Measurements from ENCODE around the gene CFAP119. TPM values are rescaled to one million over a fixed set of nuclear protein-coding genes. Genes with fewer than 3 reads are reported as not detected.

Gene CFAP119
- total RNA-seq, 1 donor from 2014 or later: 3.3 TPM

DNA sequence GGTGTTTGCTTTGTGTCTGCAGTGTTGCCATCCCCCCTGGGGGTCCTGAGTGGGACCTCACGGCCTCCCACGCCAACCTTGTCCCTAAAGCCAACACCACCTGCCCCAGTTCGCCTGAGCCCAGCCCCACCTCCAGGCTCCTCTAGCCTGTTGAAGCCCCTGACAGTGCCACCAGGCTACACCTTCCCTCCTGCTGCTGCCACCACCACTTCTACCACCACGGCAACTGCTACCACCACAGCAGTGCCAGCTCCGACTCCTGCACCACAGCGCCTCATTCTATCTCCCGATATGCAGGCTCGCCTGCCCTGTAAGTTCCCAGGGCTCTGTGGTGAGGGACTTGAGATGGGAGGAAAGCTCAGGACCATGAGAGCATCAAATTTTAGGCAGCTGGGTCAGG is 40.7 kb downstream of the CFAP119 start:
- FAIRE-seq (no peak), DNase-seq (ENCODE audit: low spot score in 2 of 2) (no peak)

DNA sequence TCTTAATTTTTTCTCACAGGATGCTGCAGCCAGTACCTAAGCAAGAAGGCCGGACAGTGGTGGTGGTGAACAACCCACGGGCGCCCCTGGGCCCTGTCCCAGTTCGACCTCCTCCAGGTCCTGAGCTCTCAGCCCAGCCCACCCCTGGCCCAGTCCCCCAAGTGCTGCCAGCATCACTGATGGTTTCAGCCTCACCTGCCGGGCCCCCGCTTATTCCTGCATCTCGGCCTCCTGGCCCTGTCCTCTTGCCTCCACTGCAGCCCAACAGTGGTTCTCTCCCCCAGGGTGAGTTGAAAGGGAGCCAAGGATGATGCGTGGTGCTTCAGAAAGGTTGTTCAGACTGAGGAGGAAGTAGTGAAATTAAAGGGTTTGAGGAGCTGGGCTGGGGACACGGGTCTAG is 41.2 kb downstream of the CFAP119 start:
- DNase-seq (ENCODE audit: low spot score in 2 of 2): no peak

DNA sequence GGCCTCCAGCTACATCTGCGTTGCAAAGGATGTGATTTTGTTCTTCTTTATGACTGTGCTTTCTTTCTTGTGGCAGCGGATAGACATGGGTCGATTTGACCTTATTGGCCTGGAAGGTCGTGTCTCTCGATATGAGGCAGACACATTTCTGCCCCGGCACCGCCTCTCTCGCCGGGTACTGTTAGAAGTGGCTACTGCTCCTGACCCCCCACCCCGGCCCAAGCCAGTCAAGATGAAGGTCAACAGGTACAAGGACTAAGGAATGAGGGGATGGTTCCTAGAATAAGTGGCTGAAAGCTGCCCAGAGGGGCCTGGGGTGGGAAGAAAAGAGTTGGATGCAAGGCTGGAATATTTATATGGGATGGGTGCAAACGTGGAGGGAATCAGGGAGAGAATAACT is 41.8 kb downstream of the CFAP119 start:
- FAIRE-seq: no peak
- DNase-seq (ENCODE audit: low spot score in 2 of 2): no peak

More for the DNA sequence above, 41.2 kb downstream of the CFAP119 start:
- FAIRE-seq: no peak

DNA sequence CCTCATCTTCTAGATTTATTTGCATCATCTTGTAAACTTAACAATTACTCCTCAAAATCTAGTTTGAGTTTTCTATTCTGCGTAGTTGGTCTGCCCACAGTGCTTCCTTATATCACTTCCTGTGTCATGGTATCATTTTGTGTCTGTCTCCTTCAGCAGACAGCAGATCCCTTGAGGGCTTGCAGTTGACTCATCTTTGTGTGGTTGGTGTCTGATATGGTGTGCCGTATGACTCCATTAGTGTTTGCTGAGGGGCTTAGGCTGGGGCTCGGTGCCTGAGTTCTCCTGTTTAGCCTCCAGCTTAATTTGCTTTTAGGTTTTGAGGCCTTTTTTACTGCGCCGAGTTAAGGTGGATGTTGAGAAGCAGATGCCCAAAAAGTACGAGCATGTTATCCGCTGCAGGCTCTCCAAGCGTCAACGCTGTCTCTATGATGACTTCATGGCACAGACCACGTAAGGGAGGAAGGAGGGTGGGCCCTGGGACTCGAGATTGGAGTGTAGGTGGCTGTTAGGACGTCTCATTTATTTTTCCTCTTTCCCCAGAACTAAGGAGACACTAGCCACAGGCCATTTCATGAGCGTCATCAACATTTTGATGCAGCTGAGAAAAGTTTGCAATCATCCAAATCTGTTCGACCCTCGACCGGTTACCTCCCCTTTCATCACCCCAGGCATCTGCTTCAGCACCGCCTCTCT is 46.0 kb downstream of the CFAP119 start:
- no peak for DNase-seq (ENCODE audit: low spot score in 2 of 2)
- FAIRE-seq: no peak

DNA sequence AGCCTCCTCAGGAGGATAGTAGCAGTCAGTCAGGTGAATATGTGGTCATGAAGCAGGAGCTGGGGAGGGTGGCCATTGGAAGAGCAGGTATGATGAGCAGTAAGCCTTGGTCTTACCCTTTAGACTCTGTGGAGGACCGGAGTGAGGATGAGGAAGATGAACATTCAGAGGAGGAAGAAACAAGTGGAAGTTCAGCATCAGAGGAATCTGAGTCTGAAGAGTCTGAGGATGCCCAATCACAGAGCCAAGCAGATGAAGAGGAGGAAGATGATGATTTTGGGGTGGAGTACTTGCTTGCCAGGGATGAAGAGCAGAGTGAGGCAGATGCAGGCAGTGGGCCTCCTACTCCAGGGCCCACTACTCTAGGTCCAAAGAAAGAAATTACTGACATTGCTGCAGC is 50.1 kb downstream of the CFAP119 start:
- FAIRE-seq (no peak), DNase-seq (ENCODE audit: low spot score in 2 of 2) (no peak)

DNA sequence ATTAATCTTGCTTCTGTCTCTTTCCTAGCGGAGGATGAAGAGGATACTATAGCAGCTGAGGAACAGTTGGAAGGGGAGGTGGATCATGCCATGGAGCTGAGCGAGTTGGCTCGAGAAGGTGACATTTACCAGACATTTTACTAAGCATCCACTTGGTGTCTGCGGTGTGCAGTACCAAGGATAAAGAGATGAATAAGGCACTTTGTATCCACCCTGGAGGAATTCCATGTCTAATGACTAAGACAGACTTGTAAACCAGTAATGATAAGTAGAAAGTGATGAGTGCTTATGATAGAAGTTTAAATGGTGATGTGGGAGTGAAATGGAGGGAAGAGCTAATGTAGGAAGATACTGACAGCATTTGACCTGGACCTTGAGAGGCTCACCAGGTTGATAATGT is 50.9 kb downstream of the CFAP119 start:
- FAIRE-seq: no peak
- DNase-seq (ENCODE audit: low spot score in 2 of 2): no peak

Small RNAs within 50 kb of the gene (small RNA-seq; reads per million reads assigned to genes)
- gene SNORA30: 0.46 reads per million, percentile 34 among the genes with 10 or more reads in this experiment

Other genes starting within 250 kb of the CFAP119 start
- 25.7 TPM for gene ZNF768, start 235.5 kb downstream of the CFAP119 start, total RNA-seq
- gene ZNF747, start 227.2 kb downstream of the CFAP119 start, total RNA-seq: 15.1 TPM
- gene ZNF764, start 203.7 kb downstream of the CFAP119 start, total RNA-seq: 6.1 TPM
- gene ZNF688, start 190.3 kb downstream of the CFAP119 start, total RNA-seq: 7.3 TPM
- 18.3 TPM for gene ZNF785, start 176.4 kb downstream of the CFAP119 start, total RNA-seq
- gene ZNF689, start 151.7 kb downstream of the CFAP119 start, total RNA-seq: 9.0 TPM
- 7.3 TPM for gene PRR14, start 111.1 kb downstream of the CFAP119 start, total RNA-seq
- 8.2 TPM for gene FBRS, start 103.6 kb downstream of the CFAP119 start, total RNA-seq
- 14.3 TPM for gene SRCAP, start 62.9 kb downstream of the CFAP119 start, total RNA-seq
- gene PHKG2, start 13.6 kb downstream of the CFAP119 start, total RNA-seq: 8.6 TPM
- gene RNF40, start 260 bp upstream of the CFAP119 start, total RNA-seq: 90.1 TPM
- 11.4 TPM for gene ZNF629, start 25.1 kb upstream of the CFAP119 start, total RNA-seq
- gene BCL7C, start 132.0 kb upstream of the CFAP119 start, total RNA-seq: 41.6 TPM
- 0.41 TPM for gene CTF1, start 134.6 kb upstream of the CFAP119 start, total RNA-seq
- gene FBXL19, start 161.5 kb upstream of the CFAP119 start, total RNA-seq: 66.4 TPM
- gene ORAI3, start 187.0 kb upstream of the CFAP119 start, total RNA-seq: 4.1 TPM
- gene SETD1A, start 195.7 kb upstream of the CFAP119 start, total RNA-seq: 1.6 TPM
- gene HSD3B7, start 223.1 kb upstream of the CFAP119 start, total RNA-seq: 2.0 TPM
- 11.4 TPM for gene STX1B, start 248.6 kb upstream of the CFAP119 start, total RNA-seq

Data from frontal cortex (tissue), 4 donors.